ENCODE results near the gene FRMPD2. TPM values are rescaled to one million over a fixed set of nuclear protein-coding genes. Genes with fewer than 3 reads are reported as not detected.

Gene FRMPD2
- total RNA-seq, 1 experiment from 2014 or later = 0.44 TPM

- WGBS (ENCODE audit: extremely low coverage, insufficient read length, low lambda C conversion rate) = no CpG with 5 or more reads among the region's 13 CpGs
- Histone ChIP-seq H3K18ac (ENCODE audit: insufficient read length, low read depth, low read length) (no peak overlapping the region), H2BK12ac (ENCODE audit: insufficient read length, low read depth, low read length) (no peak overlapping the region), H2BK15ac (ENCODE audit: low read depth, low read length) (no peak overlapping the region), H3K79me1 (ENCODE audit: insufficient read depth, low read depth, low read length, poor library complexity, severe bottlenecking) (no peaks in the 10 kb centered on the region), H4K5ac (ENCODE audit: insufficient read length, low read depth, low read length) (no peak overlapping the region), H3K23ac (ENCODE audit: insufficient read length, low read depth, low read length) (no peak overlapping the region), H3K9ac (ENCODE audit: extremely low read depth, insufficient read length, low read length) (no peak overlapping the region), H3K27ac (ENCODE audit: insufficient read length, low read depth, low read length) (no peak overlapping the region), H3K4me2 (ENCODE audit: insufficient read depth, insufficient read length, low read length) (no peak overlapping the region), H3K23me2 (ENCODE audit: insufficient read length, low read depth, low read length, poor library complexity, severe bottlenecking) (no peaks in the 10 kb centered on the region), H2AFZ (ENCODE audit: low read length) (no peak overlapping the region), H2BK5ac (ENCODE audit: insufficient read length, low read length) (no peak overlapping the region), H3K27me3 (ENCODE audit: insufficient read depth, low read length) (no peaks in the 10 kb centered on the region), H2BK20ac (ENCODE audit: low read depth, low read length, poor library complexity, severe bottlenecking) (no peak overlapping the region), H4K8ac (replicated peaks; ENCODE audit: insufficient read length, low read depth, low read length) (no peak overlapping the region), H3T11ph (ENCODE audit: low read length) (no peak overlapping the region), H3K56ac (ENCODE audit: insufficient read length, low read depth, low read length) (no peak overlapping the region), H4K91ac (ENCODE audit: insufficient read length, low read depth, low read length) (no peak overlapping the region), H3K4ac (ENCODE audit: low read depth, low read length) (no peak overlapping the region), H3K14ac (ENCODE audit: insufficient read depth, low read length) (no peak overlapping the region; the same call in 1 of the 2 replicates), H2AK5ac (ENCODE audit: insufficient read length, low read length) (no peak overlapping the region), H3K79me2 (ENCODE audit: insufficient read depth, low read length) (no peaks in the 10 kb centered on the region), H2BK120ac (ENCODE audit: low read depth, low read length, poor library complexity, severe bottlenecking) (no peak overlapping the region), H4K20me1 (ENCODE audit: control insufficient read depth, insufficient read depth, insufficient read length) (no peaks in the 10 kb centered on the region), H3K9me3 (ENCODE audit: control insufficient read depth, low read depth, low read length) (peaks cover 8% of the 10 kb centered on the region), H3K4me1 (ENCODE audit: insufficient read depth, low read length) (no peaks in the 10 kb centered on the region)
- Mint-ChIP-seq H3K9me3 (peaks cover 9 to 21% of the 10 kb centered on the region in 2 experiments), H3K4me3 (no peak overlapping the region), H3K36me3 (ENCODE audit: insufficient read depth in 1 of 3, low read depth in 3 of 3) (peaks cover 2 to 9% (median 3%) of the 10 kb centered on the region in 3 experiments; a peak in 4 of 7 replicates), H3K27me3 (ENCODE audit: low read depth) (peaks cover 16% of the 10 kb centered on the region), H3K4me1 (peaks cover 5 to 7% of the 10 kb centered on the region in 2 experiments), H3K27ac (peak overlapping the region in 2 of 3 experiments; percentile 7 to 13; a peak in 2 of 7 replicates)
- DNase-seq = no peak
- no peak for TF ChIP-seq CTCF (conservative IDR thresholded peaks at IDR 0.05)
Observed at GRCh38 chr10:48287417-48288391, 13.2 kb upstream of the FRMPD2 start.

Data from H9 (cell line).